Breast epithelium (tissue), 4 donors: Measurements from ENCODE around the gene NSMF. TPM values are rescaled to one million over a fixed set of nuclear protein-coding genes. Genes with fewer than 3 reads are reported as not detected.
"Not testable (repeated sequence)": the region's sequence is repeated elsewhere in the genome, so short reads cannot be mapped to it uniquely, and the experiment has no call there.

Experiments used
- DNase-seq, 2 donors: peaks; one replicate each; pipeline ENCODE4 v3.0.0-alpha.2; 2019; ENCODE audit warnings: low spot score in 2 of 2
- H3K27ac ChIP-seq, 2 donors: fragments of 200-600 bp; sonication (generic) in 1 of 2; one replicate each; pipeline ENCODE4 v1.5.1; 2016 to 2019; ENCODE audit warnings: mild to moderate bottlenecking in 1 of 2
- H3K27me3 ChIP-seq, 2 donors: fragments of 200-600 bp; sonication (generic) in 1 of 2; one replicate each; pipeline versions ENCODE4 v1.5.1 to v1.6.0; 2017 to 2019; ENCODE audit warnings: control low read depth in 1 of 2, mild to moderate bottlenecking in 1 of 2
- H3K36me3 ChIP-seq: fragments of 200-600 bp; one replicate; pipeline ENCODE4 v1.5.1; 2019
- H3K4me1 ChIP-seq, 2 donors: fragments of 200-600 bp; sonication (generic); one replicate each; pipeline ENCODE4 v1.5.1; 2016 to 2019; ENCODE audit warnings: control low read depth in 1 of 2
- H3K4me3 ChIP-seq, 3 donors: fragments of 200-600 bp; sonication (generic); 1 replicate in 2 of 3; 2 replicates in 1 of 3; pipeline ENCODE4 v1.5.1; 2016 to 2019; ENCODE audit warnings: mild to moderate bottlenecking in 3 of 3, moderate library complexity in 2 of 3
- H3K9me3 ChIP-seq, 2 donors: fragments of 200-600 bp; sonication (generic) in 1 of 2; one replicate each; pipeline ENCODE4 v1.5.1; 2016 to 2019; ENCODE audit warnings: control low read depth in 1 of 2
- CTCF ChIP-seq, 3 donors: fragments of 450-650 bp; IDR thresholded peaks; one replicate each; pipeline ENCODE4 v1.5.1; 2016 to 2017; ENCODE audit warnings: antibody characterized with exemption in 3 of 3, mild to moderate bottlenecking in 3 of 3, moderate library complexity in 3 of 3
- POLR2A ChIP-seq: fragments of 450-650 bp; IDR thresholded peaks from one replicate; pipeline ENCODE4 v1.6.1; 2016; ENCODE audit warnings: antibody characterized with exemption, mild to moderate bottlenecking, moderate library complexity
- POLR2AphosphoS5 ChIP-seq, 3 donors: sonication (generic); formaldehyde crosslinking; IDR thresholded peaks; one replicate each; pipeline ENCODE4 v1.6.1; 2017; ENCODE audit warnings: antibody characterized with exemption in 3 of 3
- intact Hi-C: fragments of 100-400 bp; cut with DNase I; formaldehyde crosslinking; loops from one replicate; pipeline ENCODE4 v1.15.1; 2023; ENCODE audit warnings: low total_unique reads
- total RNA-seq, 3 donors: library from RNA; depleted of rRNA; stranded (reverse); fragments of >200 nt; gene quantifications; one replicate each; pipeline ENCODE4 v1.1.0, GENCODE V29; 2016

NSMF gene
- total RNA-seq, 3 donors from 2014 or later, result 30.9 to 38.4 (median 37.4) TPM

GRCh38 chr9:137453643-137454081 lies 5.5 kb downstream of the NSMF start:
- no peak overlapping the region for H3K27ac ChIP-seq
- intact Hi-C loops, result no loop called here
- H3K36me3 ChIP-seq, result no peaks in the 10 kb centered on the region
- peak in 1 of 2 donors; percentile 67 for DNase-seq
- TF ChIP-seq POLR2AphosphoS5 (IDR thresholded peaks at IDR 0.05) (no peak), CTCF (IDR thresholded peaks at IDR 0.05) (no peak), POLR2A (no peak)
- H3K27me3 ChIP-seq, result no peaks in the 10 kb centered on the region
- no peaks in the 10 kb centered on the region for H3K9me3 ChIP-seq
- no peaks in the 10 kb centered on the region for H3K4me1 ChIP-seq
- H3K4me3 ChIP-seq, result peak overlapping the region; percentile 24 to 58 (median 49)

- no peaks in the 10 kb centered on the region for H3K36me3 ChIP-seq
- peak overlapping the region; percentile 24 to 58 (median 49) for H3K4me3 ChIP-seq
- H3K27ac ChIP-seq, result no peak overlapping the region
- H3K27me3 ChIP-seq, result no peaks in the 10 kb centered on the region
- intact Hi-C loops, result no loop called here
- H3K9me3 ChIP-seq, result no peaks in the 10 kb centered on the region
- no peaks in the 10 kb centered on the region for H3K4me1 ChIP-seq
- TF ChIP-seq POLR2AphosphoS5 (IDR thresholded peaks at IDR 0.05) (no peak), CTCF (IDR thresholded peaks at IDR 0.05) (no peak), POLR2A (no peak)
- DNase-seq, result no peak
Measured at GRCh38 chr9:137452761-137453642, 6.1 kb downstream of the NSMF start.

GRCh38 chr9:137452006-137452760 lies 7.0 kb downstream of the NSMF start:
- H3K27me3 ChIP-seq, result no peaks in the 10 kb centered on the region
- H3K4me3 ChIP-seq, result no peak overlapping the region
- no peak for DNase-seq
- intact Hi-C loops, result no loop called here
- H3K4me1 ChIP-seq, result no peaks in the 10 kb centered on the region
- H3K27ac ChIP-seq, result no peak overlapping the region
- TF ChIP-seq POLR2AphosphoS5 (IDR thresholded peaks at IDR 0.05) (no peak), CTCF (IDR thresholded peaks at IDR 0.05) (no peak), POLR2A (no peak)
- H3K9me3 ChIP-seq, result no peaks in the 10 kb centered on the region
- H3K36me3 ChIP-seq, result no peaks in the 10 kb centered on the region

- intact Hi-C loops, H3K27me3 ChIP-seq, DNase-seq, H3K4me3 ChIP-seq, H3K27ac ChIP-seq, H3K36me3 ChIP-seq, H3K9me3 ChIP-seq, H3K4me1 ChIP-seq: not testable (repeated sequence)
Measured at GRCh38 chr9:137451264-137452005, 7.7 kb downstream of the NSMF start.

- H3K36me3 ChIP-seq, H3K27me3 ChIP-seq, intact Hi-C loops, DNase-seq, H3K27ac ChIP-seq, H3K4me1 ChIP-seq, H3K9me3 ChIP-seq, H3K4me3 ChIP-seq: not testable (repeated sequence)
Measured at GRCh38 chr9:137450539-137451222, 8.5 kb downstream of the NSMF start.
